H1 (cell line): ENCODE measurements around the gene RGS6. TPM values are rescaled to one million over a fixed set of nuclear protein-coding genes. Genes with fewer than 3 reads are reported as not detected.

Source experiments
- CTCF ChIA-PET: fragments of 300-600 bp; sonication (Branson Sonifier 250); formaldehyde crosslinking; loops from one replicate; lab custom pipeline; 2021; ENCODE audit not compliant: partially characterized antibody; lab: Charles Lee
- POLR2A ChIA-PET: fragments of 300-600 bp; sonication (Branson Sonifier 250); formaldehyde crosslinking; loops from one replicate; lab custom pipeline; 2021; ENCODE audit warnings: inconsistent platforms; ENCODE audit not compliant: partially characterized antibody; lab: Charles Lee
- DNase-seq, 2 experiments: peaks; one replicate each; pipeline versions ENCODE4 v3.0.0 to v3.0.0-alpha.2; 2010 to 2022; ENCODE audit warnings: low spot score in 2 of 2, low read depth in 1 of 2, mixed read lengths in 1 of 2
- FAIRE-seq: peaks from 2 replicates; lab custom pipeline; 2011; peaks lifted over from hg19 to GRCh38; lab: Jason Lieb, UNC
- H2AFZ ChIP-seq: 2 replicates; pipeline ENCODE4 v1.8.1; 2012; ENCODE audit warnings: low read length, inconsistent platforms
- H2AK5ac ChIP-seq: 2 replicates; pipeline ENCODE4 v1.6.1; 2013; ENCODE audit warnings: low read depth, low read length
- H2BK120ac ChIP-seq: replicated peaks from 2 replicates; pipeline ENCODE3; 2013; ENCODE audit warnings: low read depth, low read length, inconsistent platforms
- H2BK12ac ChIP-seq: 2 replicates; pipeline ENCODE4 v1.6.1; 2013; ENCODE audit warnings: low read depth, low read length
- H2BK15ac ChIP-seq: 2 replicates; pipeline ENCODE4 v1.6.1; 2013; ENCODE audit warnings: low read length
- H2BK20ac ChIP-seq: 2 replicates; pipeline ENCODE4 v1.6.1; 2013; ENCODE audit warnings: low read length
- H2BK5ac ChIP-seq: 2 replicates; pipeline ENCODE4 v1.6.1; 2013; ENCODE audit warnings: low read depth, low read length
- H3K14ac ChIP-seq: 2 replicates; pipeline ENCODE4 v1.6.1; 2013; ENCODE audit warnings: inconsistent platforms; ENCODE audit not compliant: insufficient read length
- H3K18ac ChIP-seq: 2 replicates; pipeline ENCODE4 v1.6.1; 2013; ENCODE audit warnings: low read length; ENCODE audit errors: extremely low read depth
- H3K23ac ChIP-seq: 2 replicates; pipeline ENCODE4 v1.6.1; 2013; ENCODE audit warnings: inconsistent platforms; ENCODE audit not compliant: insufficient read length
- H3K23me2 ChIP-seq: 2 replicates; pipeline ENCODE4 v1.6.1; 2013; ENCODE audit warnings: low read depth, low read length
- H3K27ac ChIP-seq: 2 replicates; pipeline ENCODE4 v1.6.1; 2011; ENCODE audit warnings: low read depth, low read length, inconsistent platforms
- H3K27me3 ChIP-seq, 4 experiments: replicated peaks in 1 of 4; 1 replicate in 1 of 4; 2 replicates in 3 of 4; pipeline versions ENCODE4 v1.6.1 to v1.8.1; 2011 to 2013; ENCODE audit warnings: low read length in 3 of 4, mild to moderate bottlenecking in 3 of 4, inconsistent platforms in 2 of 4, mixed read lengths in 2 of 4, moderate library complexity in 1 of 4; ENCODE audit not compliant: control insufficient read depth in 3 of 4, insufficient read depth in 3 of 4; ENCODE audit errors: extremely low read depth in 1 of 4
- H3K36me3 ChIP-seq, 4 experiments: 2 replicates each; pipeline versions ENCODE4 v1.6.1 to v1.8.1; 2011 to 2013; ENCODE audit warnings: mild to moderate bottlenecking in 4 of 4, low read length in 3 of 4, moderate library complexity in 2 of 4, control low read depth in 1 of 4, inconsistent platforms in 1 of 4; ENCODE audit not compliant: insufficient read depth in 4 of 4, control insufficient read depth in 2 of 4
- H3K4ac ChIP-seq: replicated peaks from 2 replicates; pipeline ENCODE3; 2013; ENCODE audit warnings: low read length, low read depth, mixed read lengths, inconsistent platforms; ENCODE audit not compliant: insufficient read length
- H3K4me1 ChIP-seq, 4 experiments: replicated peaks in 1 of 4; 1 replicate in 1 of 4; 2 replicates in 3 of 4; pipeline versions ENCODE4 v1.6.1 to v1.8.1; 2011 to 2013; ENCODE audit warnings: low read length in 3 of 4, inconsistent platforms in 2 of 4, mixed read lengths in 1 of 4; ENCODE audit not compliant: insufficient read depth in 4 of 4, control insufficient read depth in 3 of 4
- H3K4me2 ChIP-seq, 2 experiments: 2 replicates each; pipeline versions ENCODE4 v1.6.1 to v1.8.1; 2011 to 2013; ENCODE audit warnings: low read depth in 2 of 2, low read length in 2 of 2, control low read depth in 1 of 2, inconsistent platforms in 1 of 2, mild to moderate bottlenecking in 1 of 2; ENCODE audit not compliant: insufficient read depth in 1 of 2
- H3K4me3 ChIP-seq, 4 experiments: fragments of 200-600, 300-600 bp in 1 of 4; sonication (generic), shearing (Covaris generic), sonication (Bioruptor Twin) in 1 of 4; 2 replicates each; pipeline versions ENCODE4 v1.5.1 to v1.8.1; 2011 to 2016; ENCODE audit warnings: low read length in 4 of 4, low read depth in 3 of 4, control low read depth in 2 of 4, inconsistent platforms in 2 of 4, mild to moderate bottlenecking in 2 of 4, mixed read lengths in 1 of 4, moderate library complexity in 1 of 4; ENCODE audit not compliant: insufficient read depth in 2 of 4; ENCODE audit errors: extremely low read depth in 1 of 4
- H3K56ac ChIP-seq: replicated peaks from 2 replicates; pipeline ENCODE3; 2013; ENCODE audit warnings: low read depth, mild to moderate bottlenecking, mixed read lengths, low read length, inconsistent platforms; ENCODE audit not compliant: insufficient read length
- H3K79me1 ChIP-seq: 2 replicates; pipeline ENCODE4 v1.6.1; 2013; ENCODE audit warnings: low read depth, low read length, control low read depth
- H3K79me2 ChIP-seq, 2 experiments: 2 replicates each; pipeline versions ENCODE4 v1.6.1 to v1.8.1; 2012 to 2013; ENCODE audit warnings: low read length in 2 of 2, mild to moderate bottlenecking in 2 of 2, inconsistent platforms in 1 of 2; ENCODE audit not compliant: insufficient read depth in 2 of 2, control insufficient read depth in 1 of 2
- H3K9ac ChIP-seq, 4 experiments: replicated peaks in 1 of 4; 1 replicate in 1 of 4; 2 replicates in 3 of 4; pipeline versions ENCODE4 v1.6.1 to v1.8.1; 2011 to 2013; ENCODE audit warnings: low read depth in 3 of 4, low read length in 3 of 4, control low read depth in 2 of 4, mild to moderate bottlenecking in 2 of 4, moderate library complexity in 2 of 4, inconsistent platforms in 1 of 4; ENCODE audit errors: extremely low read depth in 1 of 4
- H3K9me3 ChIP-seq, 2 experiments: 2 replicates each; pipeline versions ENCODE4 v1.6.1 to v1.8.1; 2012 to 2013; ENCODE audit warnings: mild to moderate bottlenecking in 2 of 2, moderate library complexity in 2 of 2, control low read depth in 1 of 2, inconsistent platforms in 1 of 2, low read depth in 1 of 2, low read length in 1 of 2, mixed read lengths in 1 of 2; ENCODE audit not compliant: insufficient read depth in 2 of 2
- H4K20me1 ChIP-seq, 2 experiments: replicated peaks in 1 of 2; 2 replicates each; pipeline versions ENCODE3 to v1.8.1; 2011 to 2013; ENCODE audit warnings: inconsistent platforms in 2 of 2, low read length in 2 of 2, mild to moderate bottlenecking in 1 of 2; ENCODE audit not compliant: insufficient read depth in 2 of 2, control insufficient read depth in 1 of 2
- H4K5ac ChIP-seq: 2 replicates; pipeline ENCODE4 v1.6.1; 2013; ENCODE audit warnings: low read length, low read depth, mixed read lengths, inconsistent platforms; ENCODE audit not compliant: insufficient read length
- H4K8ac ChIP-seq: 2 replicates; pipeline ENCODE4 v1.8.0; 2013; ENCODE audit warnings: mild to moderate bottlenecking, moderate library complexity, low read length, inconsistent platforms; ENCODE audit not compliant: insufficient read depth; ENCODE audit errors: extremely low read depth
- H4K91ac ChIP-seq: replicated peaks from 2 replicates; pipeline ENCODE3; 2013; ENCODE audit warnings: low read length, mixed read lengths, inconsistent platforms; ENCODE audit not compliant: insufficient read length
- BRCA1 ChIP-seq: IDR thresholded peaks from 2 replicates; pipeline ENCODE4 v1.6.1; 2012; ENCODE audit warnings: low read depth, low read length, improper control_type of control experiment
- CBX8 ChIP-seq: fragments of 300-800, 300-1000 bp; sonication (generic); IDR thresholded peaks from 2 replicates; pipeline ENCODE4 v1.7.1; 2016; ENCODE audit warnings: low read depth, low read length, borderline replicate concordance
- CEBPB ChIP-seq: IDR thresholded peaks from 2 replicates; pipeline ENCODE4 v1.6.1; 2012; ENCODE audit warnings: low read depth, low read length
- CREB1 ChIP-seq: IDR thresholded peaks from 2 replicates; pipeline ENCODE4 v1.6.1; 2012; ENCODE audit warnings: inconsistent platforms
- CTBP2 ChIP-seq: IDR thresholded peaks from 2 replicates; pipeline ENCODE4 v1.7.0; 2011; ENCODE audit warnings: borderline replicate concordance, mild to moderate bottlenecking, moderate library complexity, mixed read lengths, low read length; ENCODE audit not compliant: insufficient read depth, insufficient read length
- GTF2F1 ChIP-seq: IDR thresholded peaks from 2 replicates; pipeline ENCODE4 v1.6.1; 2012; ENCODE audit warnings: low read depth, low read length, improper control_type of control experiment, borderline replicate concordance
- HDAC2 ChIP-seq, 2 experiments: fragments of 300-600 bp in 1 of 2; sonication (generic) in 1 of 2; IDR thresholded peaks; 2 replicates each; pipeline ENCODE4 v1.6.1; 2011 to 2012; ENCODE audit warnings: low read depth in 2 of 2, low read length in 2 of 2, mild to moderate bottlenecking in 2 of 2, moderate library complexity in 2 of 2, borderline replicate concordance in 1 of 2, inconsistent platforms in 1 of 2
- HDAC6 ChIP-seq: IDR thresholded peaks from one replicate; pipeline ENCODE4 v1.7.1; 2012; ENCODE audit warnings: low read depth, mild to moderate bottlenecking, inconsistent platforms, low read length, moderate library complexity
- KDM4A ChIP-seq: IDR thresholded peaks from one replicate; pipeline ENCODE4 v1.7.1; 2012; ENCODE audit warnings: low read depth, mild to moderate bottlenecking, moderate library complexity, low read length, inconsistent platforms; ENCODE audit not compliant: severe bottlenecking
- KDM5A ChIP-seq: fragments of 200-600 bp; IDR thresholded peaks from 2 replicates; pipeline ENCODE4 v1.7.1; 2012; ENCODE audit warnings: mild to moderate bottlenecking, low read length, inconsistent platforms, mixed read lengths
- NANOG ChIP-seq: IDR thresholded peaks from 2 replicates; pipeline ENCODE4 v1.6.1; 2011; ENCODE audit warnings: low read length, low read depth, mild to moderate bottlenecking, inconsistent platforms; ENCODE audit not compliant: insufficient read depth, poor library complexity, severe bottlenecking
- POLR2AphosphoS5 ChIP-seq: IDR thresholded peaks from 2 replicates; pipeline ENCODE4 v1.6.1; 2011; ENCODE audit warnings: low read depth, low read length
- TAF7 ChIP-seq: optimal IDR thresholded peaks from 2 replicates; pipeline ENCODE3; 2011; ENCODE audit warnings: low read depth, mild to moderate bottlenecking, inconsistent platforms, low read length, moderate library complexity, borderline replicate concordance
- WGBS, 2 experiments: shearing (Covaris generic) in 1 of 2; methylation state at CpG; one replicate each; pipeline versions ENCODE4 v1.1.6 to v1.1.7; 2013 to 2015; ENCODE audit warnings: low lambda C conversion rate in 2 of 2, mixed read lengths in 2 of 2, inconsistent platforms in 1 of 2, low coverage in 1 of 2, missing lambda C conversion rate in 1 of 2; ENCODE audit not compliant: insufficient replicate concordance in 2 of 2, insufficient coverage in 1 of 2, insufficient read length in 1 of 2; ENCODE audit errors: extremely low coverage in 1 of 2, missing lambda C conversion rate in 1 of 2; 5-methylcytosine and 5-hydroxymethylcytosine counted together
- polyA plus RNA-seq, 7 experiments: library from polyadenylated mRNA; depleted of rRNA in 3 of 7; stranded (reverse) in 5 of 7; unstranded in 2 of 7; fragments of >200 nt in 5 of 7; fragments of 200-250 nt in 2 of 7; gene quantifications; 1 replicate in 5 of 7; 2 replicates in 1 of 7; 4 replicates in 1 of 7; pipeline versions ENCODE4 v1.2.1 to v1.2.3, GENCODE V29; 2011 to 2013; ENCODE audit warnings: missing spikeins in 2 of 7, mixed read lengths in 2 of 7
- total RNA-seq: library from RNA; stranded (reverse); fragmentation: NEBNext Ultra II Directional; extraction: Animal tissue kit (Norgen Biotek cat#: 25700); gene quantifications from 2 replicates; pipeline ENCODE4 v1.2.1, GENCODE V29; 2021
- TF ChIP-seq, protein P1 (sequence below): IDR thresholded peaks from 2 replicates; pipeline ENCODE4 v1.6.1; 2012; ENCODE audit warnings: inconsistent platforms

Gene RGS6
- total and polyA plus RNA-seq, 2 of the 8 experiments (the other 6 are each of a cell fraction or from before 2014, with no cell fraction given) = 0.26 to 1.1 TPM

DNA sequence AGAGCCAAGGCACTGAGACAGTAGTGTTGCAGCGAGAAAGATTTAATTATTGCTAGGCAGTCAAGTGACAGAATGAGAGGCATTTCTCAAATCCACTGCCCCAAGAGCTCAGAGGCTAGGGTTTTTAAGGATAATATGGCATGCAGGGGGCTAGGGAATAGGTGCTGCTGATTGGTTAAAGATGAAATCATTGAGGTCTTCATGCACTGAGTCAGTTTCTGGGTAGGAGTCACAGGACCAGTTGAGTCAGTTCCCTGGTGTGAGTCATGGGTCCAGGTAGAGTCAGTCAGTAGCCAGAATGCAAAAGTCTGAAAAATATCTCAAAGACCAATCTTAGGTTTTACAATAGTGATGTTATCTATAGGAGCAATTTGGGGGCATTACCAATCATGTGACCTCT is 323.8 kb downstream of the RGS6 start:
- Histone ChIP-seq H4K91ac (no peak overlapping the region), H3K23ac (no peak overlapping the region), H2BK5ac (no peak overlapping the region), H3K79me1 (no peaks in the 10 kb centered on the region), H3K27ac (no peak overlapping the region), H3K4me1 (peaks cover 0 to 6% (median 4%) of the 10 kb centered on the region in 4 experiments; a peak in 4 of 7 replicates), H4K20me1 (no peaks in the 10 kb centered on the region), H3K36me3 (peaks cover 0 to 4% (median 0%) of the 10 kb centered on the region in 4 experiments; a peak in 4 of 8 replicates), H3K56ac (no peak overlapping the region), H3K23me2 (no peaks in the 10 kb centered on the region), H2BK120ac (no peak overlapping the region), H4K8ac (no peak overlapping the region), H3K9ac (no peak overlapping the region), H2AK5ac (no peak overlapping the region), H2AFZ (no peak overlapping the region), H3K9me3 (peaks cover 9 to 11% of the 10 kb centered on the region in 2 experiments), H4K5ac (no peak overlapping the region), H3K79me2 (no peaks in the 10 kb centered on the region), H2BK15ac (no peak overlapping the region), H3K14ac (no peak overlapping the region), H2BK20ac (no peak overlapping the region), H3K4me2 (no peak overlapping the region), H2BK12ac (no peak overlapping the region), H3K4me3 (no peak overlapping the region), H3K18ac (no peak overlapping the region), H3K27me3 (no peaks in the 10 kb centered on the region), H3K4ac (no peak overlapping the region)
- WGBS, 2 experiments = 87% methylated on average over 1 of the region's 1 CpG; no CpG with 5 or more reads in 1 of the 2 experiments
- FAIRE-seq = no peak
- CTCF ChIA-PET = interaction anchor here (1.0 kb wide), 1 partner anchor 165 kb away, joined by 3 read pairs; no protein-coding TSS in a partner anchor
- POLR2A ChIA-PET = no interaction called here
- DNase-seq = no peak
- TF ChIP-seq GTF2F1 = no peak
- TF ChIP-seq TAF7 = no peak
- no peak for TF ChIP-seq CEBPB
- TF ChIP-seq KDM5A = no peak
- TF ChIP-seq POLR2AphosphoS5 = no peak
- TF ChIP-seq CTBP2 = no peak
- no peak for TF ChIP-seq CBX8
- no peak for TF ChIP-seq NANOG
- no peak for TF ChIP-seq CREB1
- TF ChIP-seq, protein P1, sequence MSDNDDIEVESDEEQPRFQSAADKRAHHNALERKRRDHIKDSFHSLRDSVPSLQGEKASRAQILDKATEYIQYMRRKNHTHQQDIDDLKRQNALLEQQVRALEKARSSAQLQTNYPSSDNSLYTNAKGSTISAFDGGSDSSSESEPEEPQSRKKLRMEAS = no peak
- TF ChIP-seq BRCA1 = no peak
- no peak for TF ChIP-seq HDAC2 (IDR thresholded peaks at IDR 0.05; ENCODE audit: borderline replicate concordance in 1 of 2, low read depth in 2 of 2, low read length in 2 of 2)
- TF ChIP-seq KDM4A = no peak
- no peak for TF ChIP-seq HDAC6
